ENCODE measurements around the gene NOS1AP.
"Not testable (repeated sequence)": the region's sequence is repeated elsewhere in the genome, so short reads cannot be mapped to it uniquely, and the experiment has no call there.

DNA sequence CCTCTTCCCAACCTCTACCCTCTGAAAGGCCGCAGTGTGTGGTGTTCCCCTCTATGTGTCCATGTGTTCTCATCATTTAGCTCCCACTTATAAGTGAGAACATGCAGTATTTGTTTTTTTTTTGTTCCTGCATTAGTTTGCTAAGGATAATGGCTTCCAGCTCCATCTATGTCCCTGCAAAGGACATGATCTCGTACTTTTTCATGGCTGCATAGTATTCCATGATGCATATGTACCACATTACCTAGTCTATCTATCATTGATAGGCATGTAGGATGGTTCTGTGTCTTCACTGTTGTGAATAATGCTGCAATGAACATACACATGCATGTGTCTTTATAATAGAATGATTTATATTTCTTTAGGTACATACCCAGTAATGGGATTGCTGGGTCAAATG is 12.6 kb downstream of the NOS1AP start:
- TF ChIP-seq POLR2AphosphoS5, POLR2A (IDR thresholded peaks at IDR 0.05): not testable (repeated sequence)
- TF ChIP-seq, protein P1, sequence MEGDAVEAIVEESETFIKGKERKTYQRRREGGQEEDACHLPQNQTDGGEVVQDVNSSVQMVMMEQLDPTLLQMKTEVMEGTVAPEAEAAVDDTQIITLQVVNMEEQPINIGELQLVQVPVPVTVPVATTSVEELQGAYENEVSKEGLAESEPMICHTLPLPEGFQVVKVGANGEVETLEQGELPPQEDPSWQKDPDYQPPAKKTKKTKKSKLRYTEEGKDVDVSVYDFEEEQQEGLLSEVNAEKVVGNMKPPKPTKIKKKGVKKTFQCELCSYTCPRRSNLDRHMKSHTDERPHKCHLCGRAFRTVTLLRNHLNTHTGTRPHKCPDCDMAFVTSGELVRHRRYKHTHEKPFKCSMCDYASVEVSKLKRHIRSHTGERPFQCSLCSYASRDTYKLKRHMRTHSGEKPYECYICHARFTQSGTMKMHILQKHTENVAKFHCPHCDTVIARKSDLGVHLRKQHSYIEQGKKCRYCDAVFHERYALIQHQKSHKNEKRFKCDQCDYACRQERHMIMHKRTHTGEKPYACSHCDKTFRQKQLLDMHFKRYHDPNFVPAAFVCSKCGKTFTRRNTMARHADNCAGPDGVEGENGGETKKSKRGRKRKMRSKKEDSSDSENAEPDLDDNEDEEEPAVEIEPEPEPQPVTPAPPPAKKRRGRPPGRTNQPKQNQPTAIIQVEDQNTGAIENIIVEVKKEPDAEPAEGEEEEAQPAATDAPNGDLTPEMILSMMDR (IDR thresholded peaks at IDR 0.05): not testable (repeated sequence)

Data from transverse colon (tissue), 4 donors.